ENCODE data around the gene SORCS1. TPM values are rescaled to one million over a fixed set of nuclear protein-coding genes. Genes with fewer than 3 reads are reported as not detected.

The SORCS1 gene
- total RNA-seq, 1 donor from 2014 or later, result 3.1 TPM

DNA sequence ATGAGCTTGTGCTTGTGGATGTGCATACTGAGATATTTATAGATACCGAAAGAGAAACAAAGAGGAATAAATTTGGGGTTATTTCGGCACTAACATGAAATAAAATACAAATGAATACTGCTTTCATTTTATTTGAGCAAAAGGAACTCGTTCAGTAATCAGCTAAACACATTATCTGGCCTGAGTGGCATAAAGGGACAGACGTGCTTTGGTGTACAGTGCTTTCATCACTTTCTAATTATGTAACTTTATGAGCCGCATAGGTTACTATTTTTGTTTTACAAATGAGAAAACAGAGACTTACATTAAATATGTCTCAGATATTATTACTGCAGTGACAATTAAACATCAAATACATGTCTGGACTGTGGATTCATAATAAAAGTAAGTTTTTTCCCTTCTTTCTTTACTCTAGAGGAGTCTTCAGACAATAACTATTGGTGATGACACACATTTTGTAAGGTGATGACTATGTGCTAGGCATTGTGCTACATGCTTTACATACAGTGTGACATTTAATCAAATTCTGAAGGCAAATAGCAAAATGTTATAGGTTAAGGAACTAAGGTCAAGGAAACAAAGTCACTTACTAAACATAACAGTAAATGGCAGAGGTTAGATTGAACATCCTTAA is 503.3 kb downstream of the SORCS1 start:
- DNase-seq (ENCODE audit: low spot score), result no peak

DNA sequence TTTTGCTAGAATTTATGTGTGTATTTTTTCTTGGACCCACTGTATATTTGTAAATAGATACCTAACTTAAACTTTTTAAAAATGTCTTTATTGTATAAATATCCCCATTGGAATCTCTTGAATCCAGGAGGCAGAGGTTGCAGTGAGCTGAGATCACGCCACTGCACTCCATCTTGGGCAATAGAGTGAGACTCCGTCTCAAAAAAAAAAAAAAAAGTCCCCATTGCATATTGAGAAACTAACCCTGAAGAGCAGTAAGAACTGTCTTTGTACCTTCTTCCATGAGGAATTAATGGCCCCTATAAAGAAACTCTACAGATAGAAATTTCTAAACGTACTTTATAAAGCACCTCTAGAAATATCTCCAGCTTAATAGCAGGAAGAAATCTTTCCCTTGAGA is 504.0 kb downstream of the SORCS1 start:
- no peak for DNase-seq (ENCODE audit: low spot score)

- DNase-seq (ENCODE audit: low spot score), result no peak
Observed at GRCh38 chr10:106655636-106656035, 508.9 kb downstream of the SORCS1 start.

GRCh38 chr10:106655165-106655564 is 509.3 kb downstream of the SORCS1 start:
- DNase-seq (ENCODE audit: low spot score), result no peak

GRCh38 chr10:106652279-106652678 is 512.2 kb downstream of the SORCS1 start:
- no peak for DNase-seq (ENCODE audit: low spot score)

DNA sequence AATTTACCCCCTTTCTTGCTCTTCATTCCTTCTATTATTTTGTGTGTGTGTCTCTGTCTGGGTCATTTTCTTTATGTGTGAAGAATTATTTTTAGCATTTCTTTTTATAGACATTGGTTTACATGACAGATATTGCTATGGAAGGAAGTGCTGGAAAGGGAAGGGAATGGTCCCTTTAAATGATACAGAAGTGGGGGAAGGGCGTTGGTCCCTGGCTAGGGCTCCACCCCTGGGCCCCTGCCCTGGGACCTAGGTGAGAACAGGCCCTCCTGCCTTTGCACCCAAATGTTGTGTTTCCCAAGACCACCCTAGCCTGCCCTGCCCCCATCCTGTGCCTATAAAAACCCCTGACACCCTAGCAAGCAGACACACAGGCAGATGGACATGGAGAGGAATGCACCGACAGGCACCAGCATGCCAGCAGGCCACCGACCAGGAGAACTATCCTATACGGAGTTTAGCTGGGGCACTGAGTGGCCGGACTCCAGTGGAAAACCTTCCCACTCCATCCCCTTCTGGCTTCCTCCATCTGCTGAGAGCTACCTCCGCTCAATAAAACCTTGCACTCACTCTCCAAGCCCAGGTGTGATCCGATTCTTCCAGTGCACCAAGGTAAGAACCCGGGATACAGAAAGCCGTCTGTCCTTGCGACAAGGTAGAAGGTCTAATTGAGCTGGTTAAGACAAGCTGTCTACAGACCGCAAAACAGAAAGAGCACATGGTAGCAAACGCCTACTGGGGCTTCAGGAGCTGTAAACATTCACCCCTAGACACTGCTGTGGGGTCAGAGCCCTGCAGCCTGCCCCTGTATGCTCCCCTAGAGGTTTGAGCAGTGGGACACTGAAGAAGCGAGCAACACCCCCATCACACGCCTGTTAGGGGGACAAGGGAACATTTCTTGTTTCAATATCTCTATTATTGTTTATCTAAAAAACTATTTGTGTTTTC is 515.7 kb downstream of the SORCS1 start:
- no peak for DNase-seq (ENCODE audit: low spot score)

GRCh38 chr10:106643473-106643872 is 521.0 kb downstream of the SORCS1 start:
- DNase-seq (ENCODE audit: low spot score), result no peak

- no peak for DNase-seq (ENCODE audit: low spot score)
Observed at GRCh38 chr10:106637873-106638272, 526.6 kb downstream of the SORCS1 start.

DNA sequence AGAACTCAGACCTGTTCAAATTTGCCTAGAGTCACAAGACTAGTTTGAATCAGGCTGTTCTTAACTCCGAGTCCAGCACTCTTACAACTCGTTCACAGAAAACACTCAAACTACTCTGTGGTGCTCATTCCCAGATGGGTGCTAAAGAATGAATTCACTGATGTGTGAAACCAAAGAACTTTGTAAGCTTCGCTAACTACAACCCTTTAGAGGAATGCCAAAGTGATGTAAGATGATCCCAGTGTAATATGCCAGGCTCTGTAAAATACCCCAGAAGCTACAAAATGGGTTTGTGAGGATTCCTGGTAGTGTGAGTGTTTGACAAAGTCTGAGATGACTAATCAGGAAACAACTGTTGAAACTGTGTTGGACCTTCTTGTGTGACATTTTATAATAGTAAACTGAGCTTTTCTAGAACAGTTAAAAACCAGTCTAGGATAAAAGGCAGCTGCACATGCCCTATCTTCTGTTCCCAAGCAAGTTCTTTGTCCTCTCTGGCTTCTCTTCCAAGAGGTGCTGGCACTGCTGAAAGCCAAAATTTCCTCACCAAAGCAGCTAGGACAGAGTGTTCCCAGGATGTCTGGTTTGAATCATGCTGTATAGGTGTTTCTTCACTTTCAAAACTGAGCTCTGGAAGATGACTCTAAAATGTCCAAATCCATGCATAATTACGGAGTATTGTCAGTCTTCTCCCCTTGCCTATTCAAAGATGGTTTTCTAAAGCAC is 527.6 kb downstream of the SORCS1 start:
- no peak for DNase-seq (ENCODE audit: low spot score)

- DNase-seq (ENCODE audit: low spot score), result no peak
Observed at GRCh38 chr10:106635947-106636346, 528.6 kb downstream of the SORCS1 start.

DNA sequence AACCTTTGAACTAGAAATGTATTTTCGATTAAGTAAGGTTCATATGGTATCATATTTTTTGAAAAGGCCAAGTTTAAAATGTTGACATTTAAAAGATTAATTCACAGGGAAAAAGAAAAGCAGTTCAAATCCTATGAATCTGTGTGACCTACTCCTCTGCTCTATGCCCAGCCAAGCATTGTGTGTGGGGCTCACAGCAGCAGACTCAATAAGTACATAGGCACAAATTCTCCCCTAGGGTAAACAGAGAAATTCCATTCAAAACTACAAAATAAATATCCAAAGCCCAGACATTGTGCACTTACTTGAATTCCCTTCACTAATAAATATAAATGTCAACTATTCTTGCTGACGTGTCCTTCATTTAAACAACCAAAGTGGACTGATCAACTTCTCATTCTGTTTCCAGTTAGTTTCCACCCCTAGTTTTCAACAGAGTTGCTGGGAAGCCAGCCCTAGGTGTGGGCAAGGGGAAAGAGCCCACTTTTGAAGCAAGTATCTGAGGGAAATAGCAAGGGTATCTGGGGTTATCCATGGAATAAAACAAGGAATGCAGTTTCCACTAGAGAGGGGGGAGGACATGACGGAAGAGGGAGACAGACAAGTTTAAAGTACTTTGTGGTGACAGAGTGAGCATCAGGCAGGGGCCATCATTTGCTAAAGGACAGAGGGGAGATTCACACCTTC is 533.3 kb downstream of the SORCS1 start:
- DNase-seq (ENCODE audit: low spot score), result no peak

DNA sequence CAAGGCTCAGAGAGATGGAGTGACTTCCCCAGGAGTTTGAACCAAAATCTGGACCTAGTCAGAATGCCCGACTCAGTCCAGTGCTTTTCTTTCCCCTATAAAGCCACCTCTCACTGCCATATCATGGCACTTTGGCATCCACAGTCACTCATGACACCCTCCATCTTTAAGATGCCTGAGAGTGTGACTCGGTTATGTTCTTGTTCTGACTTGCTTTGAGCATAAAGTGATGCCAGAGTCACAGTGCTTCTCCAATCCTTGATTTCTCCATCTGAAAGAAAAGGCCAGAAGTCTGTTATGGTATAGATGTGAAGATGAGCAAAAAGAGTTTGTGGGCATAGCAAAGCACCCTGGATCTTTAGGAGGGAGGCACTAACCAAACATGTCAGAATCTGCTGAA is 538.1 kb downstream of the SORCS1 start:
- no peak for DNase-seq (ENCODE audit: low spot score)

DNA sequence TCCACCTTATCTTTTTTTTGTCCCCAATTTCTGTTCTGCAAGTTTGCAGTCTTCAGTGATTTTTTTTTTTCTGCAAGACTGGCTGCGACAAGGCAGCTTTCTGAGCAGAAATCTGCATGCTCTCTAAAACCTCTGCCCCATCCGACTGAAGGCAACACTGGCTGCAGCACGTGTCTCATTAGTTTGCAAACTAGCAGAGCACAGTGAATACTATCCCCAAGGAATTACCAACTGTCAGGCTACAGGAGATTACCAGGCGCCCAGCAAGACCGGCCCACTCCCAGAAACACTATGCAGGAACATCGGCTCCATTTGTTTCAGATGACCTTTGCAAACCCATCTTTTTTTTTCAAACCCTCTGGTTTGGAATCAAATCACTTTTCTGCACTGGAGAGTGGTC is 538.8 kb downstream of the SORCS1 start:
- no peak for DNase-seq (ENCODE audit: low spot score)

DNA sequence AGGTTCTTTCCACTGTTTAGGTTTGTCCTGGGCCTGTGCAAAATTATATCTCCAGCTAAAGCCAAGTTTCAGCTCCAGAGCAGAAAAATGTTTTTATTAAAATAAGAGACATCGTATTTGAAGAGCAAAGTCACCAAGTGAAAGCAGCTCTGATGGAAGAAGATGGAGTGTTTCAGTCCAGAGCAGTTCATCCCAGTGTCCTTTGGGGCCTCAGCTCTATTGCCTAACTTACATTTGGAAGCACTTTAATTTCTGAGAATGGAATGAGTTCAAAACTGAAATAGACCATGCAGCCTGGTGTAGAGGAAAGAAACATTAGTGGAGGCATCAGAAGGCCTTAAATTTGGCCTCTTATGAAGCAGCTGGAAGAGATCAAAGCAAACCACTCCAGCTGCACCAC is 545.2 kb downstream of the SORCS1 start:
- no peak for DNase-seq (ENCODE audit: low spot score)

DNA sequence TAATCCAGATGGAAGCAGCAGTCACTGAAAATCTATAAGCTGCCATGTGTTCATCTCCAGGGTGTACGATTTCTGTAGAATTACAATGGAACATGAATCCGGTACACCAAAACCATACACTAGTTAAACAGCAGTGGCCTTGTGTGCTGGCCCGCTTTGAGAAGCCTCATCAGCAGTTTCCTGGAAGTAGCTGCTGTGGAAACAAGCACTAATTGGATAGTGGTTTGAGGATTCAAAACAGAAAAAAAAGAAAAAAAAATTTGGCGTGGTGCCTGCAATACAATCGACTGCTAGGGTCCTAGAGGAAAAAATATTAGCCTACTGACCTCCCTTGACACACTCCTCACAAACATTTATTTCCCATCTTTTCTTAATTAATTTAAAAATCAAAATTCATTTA is 545.9 kb downstream of the SORCS1 start:
- DNase-seq (ENCODE audit: low spot score), result no peak

- no peak for DNase-seq (ENCODE audit: low spot score)
Observed at GRCh38 chr10:106615081-106615480, 549.4 kb downstream of the SORCS1 start.

DNA sequence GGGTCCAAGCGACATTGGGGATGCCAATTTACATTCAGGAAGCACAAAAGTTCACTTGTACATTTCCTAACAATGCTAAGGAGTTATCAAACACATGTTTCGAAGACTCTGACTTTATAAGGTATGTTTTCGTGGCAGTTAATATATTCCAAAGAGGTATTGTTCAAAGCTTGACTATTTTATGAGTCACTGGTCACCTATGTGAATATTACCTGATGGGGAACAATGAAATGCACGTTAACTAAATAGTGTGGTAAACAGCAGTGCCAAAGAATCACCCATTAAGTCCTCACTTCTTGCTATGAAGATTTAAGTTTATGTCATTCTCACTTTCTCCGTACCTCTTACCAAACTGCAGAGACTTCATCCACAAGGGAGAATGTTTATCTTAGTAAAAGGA is 550.2 kb downstream of the SORCS1 start:
- no peak for DNase-seq (ENCODE audit: low spot score)

DNA sequence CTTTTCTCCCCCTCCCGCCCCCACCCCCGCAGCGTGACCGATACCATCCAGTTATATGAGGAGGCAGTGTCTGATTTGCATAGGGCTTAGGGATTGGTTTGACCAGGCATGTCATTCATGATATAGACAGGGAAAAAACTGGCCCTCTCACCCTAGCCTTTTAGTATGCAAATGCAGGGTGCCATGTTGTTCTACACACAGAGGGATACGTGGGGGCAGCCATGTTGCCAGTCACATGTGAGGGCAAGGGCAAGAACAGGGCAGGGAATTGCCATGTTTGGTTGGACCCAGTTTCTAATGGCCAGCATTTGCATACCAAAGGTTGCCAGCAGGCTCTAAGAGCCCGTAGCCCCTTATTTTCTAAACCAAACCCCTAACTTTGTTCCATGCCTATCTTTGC is 552.1 kb downstream of the SORCS1 start:
- DNase-seq (ENCODE audit: low spot score), result no peak

DNA sequence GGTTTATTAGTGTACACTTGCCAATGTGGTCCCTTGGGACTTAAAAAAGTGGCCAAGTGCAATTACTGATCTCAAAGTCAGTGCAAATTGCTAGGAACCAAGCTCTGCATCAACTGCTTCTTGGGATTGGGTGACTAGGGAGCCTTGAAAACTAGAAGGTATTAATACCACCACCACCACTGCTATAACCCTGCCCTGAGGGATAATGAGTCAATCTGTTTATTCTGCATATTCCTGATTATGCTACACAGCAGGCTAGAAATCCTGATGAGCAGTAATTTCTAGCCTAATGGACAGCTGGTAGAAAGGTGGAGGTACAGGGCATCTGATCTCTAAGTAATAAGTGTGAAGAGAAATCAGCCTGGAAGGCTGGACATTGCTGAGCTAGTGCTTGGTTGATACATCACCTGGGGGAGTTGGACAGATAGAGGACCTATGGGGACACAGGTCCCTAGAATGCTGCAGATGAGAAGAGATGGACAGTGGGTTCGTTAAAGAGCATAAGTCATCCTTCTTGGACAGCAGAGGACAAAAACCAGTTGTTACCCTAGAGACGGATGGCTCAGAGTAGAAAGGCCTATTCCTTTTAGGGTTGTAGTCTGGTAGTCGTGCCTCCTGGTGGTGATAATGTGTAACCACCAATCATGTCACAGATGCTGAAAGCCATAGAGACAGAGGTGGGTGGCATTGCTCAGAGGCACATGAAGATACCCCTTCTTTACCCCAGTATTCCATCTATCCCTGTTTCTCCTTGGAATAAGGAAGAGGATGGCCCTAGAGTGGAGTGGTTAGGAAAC is 554.8 kb downstream of the SORCS1 start:
- no peak for DNase-seq (ENCODE audit: low spot score)

DNA sequence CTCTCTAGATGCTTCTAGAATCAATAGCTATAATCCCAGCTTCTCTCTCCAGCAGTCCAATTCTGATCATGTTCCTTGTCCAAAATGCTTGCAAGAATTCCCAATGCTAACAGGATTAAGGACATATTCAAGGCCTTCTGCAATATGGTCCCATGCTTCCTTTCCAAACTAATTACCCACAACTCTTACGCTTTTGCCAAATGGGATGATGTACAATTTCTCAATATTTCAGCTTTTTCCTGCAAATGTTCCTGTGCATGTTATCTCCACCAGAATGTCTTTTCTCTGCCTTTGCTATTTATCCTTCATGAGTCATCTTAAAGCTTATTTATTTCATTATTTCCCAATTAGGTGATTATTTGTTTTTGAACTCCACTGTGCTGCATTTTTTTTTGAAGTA is 556.4 kb downstream of the SORCS1 start:
- DNase-seq (ENCODE audit: low spot score), result no peak

- no peak for DNase-seq (ENCODE audit: low spot score)
Observed at GRCh38 chr10:106595281-106595680, 569.2 kb downstream of the SORCS1 start.
